Stimulated activated CD8-positive, alpha-beta memory T cell treated with anti-CD3 and anti-CD28 coated beads, Interleukin-15, amount 100 ng/mL, for 4 hours (primary cell): Measurements from ENCODE around the gene ARHGAP6.
"Not testable (repeated sequence)": the region's sequence is repeated elsewhere in the genome, so short reads cannot be mapped to it uniquely, and the experiment has no call there.

Source experiments
- DNase-seq, 2 donors: peaks; one replicate each; pipeline ENCODE4 v3.0.0-alpha.2; 2020; ENCODE audit warnings: low read depth in 2 of 2

Gene ARHGAP6

DNA sequence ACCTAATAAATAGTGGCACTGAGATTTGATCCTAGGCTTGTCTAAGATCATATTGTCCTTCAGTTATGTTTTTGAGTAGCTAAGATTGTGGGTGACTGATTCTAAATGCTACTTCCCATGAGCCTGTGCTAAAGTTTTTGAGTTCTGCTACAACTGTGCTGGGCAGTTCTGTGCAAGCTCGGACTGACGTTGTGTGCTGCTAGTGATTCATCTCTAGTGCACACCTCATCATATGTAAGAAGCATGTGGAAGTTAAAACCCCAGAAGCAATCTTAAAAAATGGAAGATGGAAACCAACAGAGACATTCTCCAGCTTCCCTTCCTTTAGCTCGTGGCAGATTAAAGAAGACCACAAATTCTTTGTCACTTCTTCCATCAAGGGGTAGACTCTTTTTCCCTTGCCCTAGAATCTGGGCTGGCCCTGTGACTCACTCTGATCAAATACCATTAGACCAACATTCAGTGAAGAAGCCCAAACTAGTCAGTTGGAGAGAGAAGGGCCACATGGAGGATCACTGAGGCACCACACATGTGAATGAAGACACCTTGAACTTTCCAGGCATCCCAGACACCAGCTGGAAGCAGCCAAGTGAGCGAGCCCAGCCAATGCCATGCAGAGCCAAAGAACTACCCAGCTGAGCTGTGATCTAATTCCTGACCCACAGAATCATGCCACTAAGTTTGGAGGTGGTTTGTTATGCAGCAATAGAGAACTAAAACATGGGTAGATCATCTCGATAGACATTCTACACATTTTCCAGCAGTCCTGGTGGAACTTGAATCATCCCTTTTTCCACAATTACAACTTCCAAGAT is 16.8 kb downstream of the ARHGAP6 start:
- no peak for DNase-seq

DNA sequence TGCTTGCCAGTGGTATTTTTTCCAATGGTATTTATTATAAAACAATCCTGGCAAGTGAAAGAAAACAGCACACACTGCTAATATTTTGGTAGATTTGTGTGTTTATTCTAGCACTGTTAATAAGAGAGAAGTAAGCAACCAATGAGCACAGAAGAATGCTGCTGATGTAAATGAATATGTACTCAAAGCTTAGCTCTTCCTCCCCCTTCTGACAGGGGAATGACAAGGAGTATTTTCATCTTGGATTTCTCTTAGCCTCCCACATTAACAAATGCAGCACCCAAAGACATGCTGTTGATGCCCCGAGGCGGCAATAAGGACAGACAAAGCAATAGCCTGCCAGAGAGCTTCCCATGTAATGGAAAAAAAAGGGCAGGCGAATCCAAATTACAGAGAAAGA is 18.6 kb downstream of the ARHGAP6 start:
- DNase-seq: no peak

DNA sequence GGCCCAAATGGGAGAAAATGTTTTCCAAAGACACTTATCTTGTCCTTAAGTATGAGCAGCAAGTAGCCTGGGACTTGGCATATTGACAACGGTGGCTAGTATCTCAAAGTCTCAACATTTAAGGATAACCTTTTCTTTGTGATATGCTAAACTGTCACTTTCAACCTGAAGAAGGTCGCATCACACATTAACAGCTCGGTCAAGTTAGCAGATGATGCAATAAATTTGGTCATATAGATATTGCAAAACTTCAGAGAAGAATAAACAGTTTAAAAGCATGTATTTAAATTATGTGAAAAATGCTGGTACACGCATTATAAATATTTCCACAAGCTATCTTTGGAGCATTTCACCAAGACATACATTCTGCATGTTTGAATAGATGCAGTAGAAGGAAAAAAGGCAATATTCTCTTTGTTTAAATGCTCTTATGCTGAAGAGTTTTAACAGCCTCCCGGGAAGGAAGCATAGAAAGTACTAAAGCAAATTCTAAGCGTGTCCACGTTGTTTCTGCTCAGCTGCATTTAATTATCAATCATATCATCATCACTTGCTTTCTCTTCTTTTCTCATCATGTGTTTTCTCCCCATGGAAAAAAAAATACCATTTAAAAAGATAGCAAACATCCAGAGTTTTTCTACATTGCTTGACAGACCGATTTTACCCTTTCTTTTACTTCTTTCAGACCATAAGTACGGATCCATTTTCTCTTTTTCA is 24.2 kb downstream of the ARHGAP6 start:
- DNase-seq: no peak

DNA sequence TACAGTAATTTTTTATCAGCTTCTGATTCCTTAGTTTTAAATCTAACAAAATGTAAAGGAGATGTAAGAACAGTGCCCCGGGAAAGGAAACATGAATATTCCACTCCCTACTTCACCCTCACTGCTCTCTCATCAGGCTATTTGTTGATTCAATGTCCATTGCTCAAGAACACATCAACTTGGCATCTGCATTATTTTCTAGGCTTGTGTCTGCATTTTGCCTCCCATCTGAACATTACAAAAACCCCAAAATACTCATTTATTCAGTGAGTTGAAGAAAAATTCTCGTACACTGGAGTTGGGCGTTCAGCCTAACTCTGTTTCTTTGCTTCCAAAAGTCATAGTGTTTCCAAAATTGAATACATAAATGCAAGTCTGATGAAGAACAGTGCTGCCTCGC is 25.6 kb downstream of the ARHGAP6 start:
- DNase-seq: no peak

DNA sequence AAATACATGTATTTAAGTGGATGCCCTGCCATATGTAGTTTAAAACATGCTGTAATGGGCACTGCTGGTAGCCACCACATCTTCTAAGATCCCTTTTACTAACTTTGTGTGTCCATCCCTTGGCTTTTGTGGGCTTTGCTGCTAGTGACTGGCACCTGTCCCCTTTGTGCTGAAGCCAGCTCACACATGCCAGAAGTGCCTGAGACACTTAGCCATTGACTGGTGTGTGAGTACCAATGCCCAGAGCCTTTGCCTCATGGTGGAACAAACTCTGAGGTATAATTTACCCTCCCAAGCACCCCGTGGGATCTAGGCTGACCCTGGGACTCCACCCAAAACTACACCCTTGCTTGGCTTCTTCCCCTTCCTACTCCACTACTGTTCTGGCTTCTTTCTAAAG is 33.0 kb downstream of the ARHGAP6 start:
- no peak for DNase-seq

DNA sequence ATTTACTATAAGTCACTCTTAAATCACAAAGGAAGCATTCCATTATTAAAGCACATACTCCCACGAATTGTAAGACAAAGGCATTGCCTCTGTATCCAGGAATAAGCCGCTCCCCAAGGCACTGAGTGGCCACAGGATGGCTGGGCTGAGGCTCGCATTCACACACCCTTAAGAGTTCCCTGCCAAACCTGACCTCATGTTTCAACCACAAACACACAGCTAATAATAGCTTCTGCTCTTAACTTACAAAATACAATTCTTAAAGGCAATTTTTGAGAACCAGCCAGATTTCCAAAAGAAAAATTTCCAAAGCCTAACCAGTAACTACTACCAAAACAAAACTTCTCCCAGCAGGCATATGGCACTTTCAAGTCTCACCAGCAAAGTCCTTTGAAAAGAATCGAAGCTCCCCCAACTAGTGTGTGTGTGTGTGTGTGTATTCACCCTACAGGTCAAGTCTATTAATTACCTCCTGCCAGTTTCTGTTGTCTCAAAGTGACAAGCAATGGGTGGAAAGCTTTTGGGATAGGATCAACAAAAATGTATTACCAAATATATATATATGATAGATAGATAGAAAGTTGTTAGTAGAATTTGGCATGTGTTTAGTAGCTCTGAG is 36.0 kb downstream of the ARHGAP6 start:
- no peak for DNase-seq

DNA sequence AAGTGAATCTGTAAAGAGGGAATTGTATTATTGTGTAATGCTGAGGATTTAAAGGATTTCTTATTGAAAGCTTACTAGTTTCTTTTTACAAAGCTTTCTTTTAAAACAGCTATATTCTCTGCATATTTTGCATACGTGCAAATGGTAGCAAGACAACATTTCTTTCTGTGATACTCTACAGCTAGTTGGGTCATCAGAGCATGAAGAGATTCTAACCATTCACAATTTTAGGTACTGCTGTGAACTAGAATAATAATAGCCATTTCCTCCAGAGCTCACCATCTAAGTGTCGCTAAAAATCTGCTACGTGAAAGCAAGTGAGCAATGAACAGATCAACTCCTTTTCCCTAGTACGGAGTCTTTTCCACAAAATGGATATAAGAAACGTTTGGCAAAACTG is 37.3 kb downstream of the ARHGAP6 start:
- no peak for DNase-seq

DNA sequence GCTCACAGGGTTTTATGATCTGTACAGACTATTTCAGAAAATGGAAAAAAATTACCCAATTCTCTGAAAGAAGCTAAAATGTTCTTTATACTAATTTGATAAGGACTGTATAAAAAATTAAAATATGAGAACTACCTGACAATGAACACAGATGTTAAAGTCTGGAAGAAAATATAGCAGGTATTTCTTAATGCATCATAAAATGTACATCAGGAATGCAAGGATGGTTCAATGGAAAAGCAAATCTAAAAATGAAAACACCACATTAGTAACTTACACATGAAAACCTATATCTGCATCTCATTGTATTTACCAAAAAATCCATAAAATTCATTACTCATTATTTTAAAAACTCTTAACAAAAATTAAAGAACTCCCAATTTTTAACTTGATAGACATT is 39.4 kb downstream of the ARHGAP6 start:
- no peak for DNase-seq

DNA sequence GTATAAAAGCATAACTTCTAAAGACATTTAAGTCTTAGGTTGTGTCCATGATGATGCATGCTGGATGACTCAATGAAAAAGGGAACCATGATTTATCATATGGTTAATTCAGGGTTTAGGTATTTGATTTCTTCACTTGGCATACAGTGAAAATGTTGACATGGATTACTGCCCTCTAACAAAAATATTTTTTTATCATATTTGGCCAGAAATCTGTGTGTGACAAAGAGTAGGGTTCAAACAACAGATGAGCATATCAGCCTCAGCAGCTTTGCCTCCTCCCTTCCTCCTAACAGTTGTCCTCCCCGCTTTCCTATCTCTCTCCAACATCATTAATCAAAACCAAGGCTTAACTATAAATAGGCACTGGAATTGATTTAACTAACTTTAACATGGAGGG is 46.3 kb downstream of the ARHGAP6 start:
- no peak for DNase-seq

DNA sequence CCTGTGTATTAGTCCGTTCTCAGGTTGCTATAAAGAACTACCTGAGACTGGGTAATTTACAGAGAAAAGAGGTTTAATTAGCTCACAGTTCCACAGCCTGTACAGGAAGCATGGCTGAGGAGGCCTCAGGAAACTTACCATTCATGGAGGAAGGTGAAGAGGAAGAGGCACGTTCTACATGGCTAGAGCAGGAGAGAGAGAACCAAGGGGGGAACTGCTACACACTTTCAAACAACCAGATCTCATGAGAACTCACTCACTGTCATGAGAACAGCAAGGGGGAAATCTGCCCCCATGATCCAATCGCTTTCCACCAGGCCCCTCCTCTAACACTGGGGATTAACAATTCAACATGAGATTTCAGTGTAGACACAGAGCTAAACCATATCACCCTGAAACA is 51.5 kb downstream of the ARHGAP6 start:
- not testable (repeated sequence) for DNase-seq

DNA sequence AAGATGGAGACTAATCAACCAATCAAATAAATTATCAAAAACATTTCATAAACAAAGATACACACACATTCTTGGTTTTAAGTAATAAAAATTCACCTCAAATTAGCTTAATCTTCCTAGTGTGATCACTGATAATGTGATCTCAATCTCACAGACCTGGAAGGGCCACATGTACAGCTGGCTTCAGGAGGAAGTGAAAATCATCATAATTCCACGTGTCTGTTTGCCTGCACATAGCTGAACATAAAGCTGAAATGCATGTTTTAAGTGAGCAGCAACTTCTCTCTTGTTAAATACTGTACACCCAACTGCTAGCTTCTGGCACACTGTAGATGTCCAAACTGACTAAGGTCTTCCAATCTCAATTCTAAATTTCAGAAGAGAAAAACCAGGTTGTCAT is 53.8 kb downstream of the ARHGAP6 start:
- DNase-seq: no peak

DNA sequence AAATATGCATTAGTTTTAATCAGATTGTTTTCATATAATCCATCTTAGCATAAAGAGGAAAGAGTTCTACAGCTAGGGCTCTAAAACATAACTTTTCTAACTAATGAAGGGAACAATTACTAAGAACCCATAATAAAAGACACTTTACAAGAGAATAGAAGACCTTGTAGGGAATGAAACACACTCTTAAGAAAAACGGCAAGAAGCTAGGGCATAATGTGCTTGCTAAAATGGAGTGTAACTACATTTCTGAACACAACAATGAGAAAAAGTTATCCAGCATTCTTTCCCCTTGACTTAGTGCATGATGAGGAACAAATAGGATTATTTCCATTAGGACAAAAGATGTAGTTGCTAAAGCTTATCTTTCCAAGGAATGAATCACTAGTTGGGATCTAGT is 54.6 kb downstream of the ARHGAP6 start:
- no peak for DNase-seq

DNA sequence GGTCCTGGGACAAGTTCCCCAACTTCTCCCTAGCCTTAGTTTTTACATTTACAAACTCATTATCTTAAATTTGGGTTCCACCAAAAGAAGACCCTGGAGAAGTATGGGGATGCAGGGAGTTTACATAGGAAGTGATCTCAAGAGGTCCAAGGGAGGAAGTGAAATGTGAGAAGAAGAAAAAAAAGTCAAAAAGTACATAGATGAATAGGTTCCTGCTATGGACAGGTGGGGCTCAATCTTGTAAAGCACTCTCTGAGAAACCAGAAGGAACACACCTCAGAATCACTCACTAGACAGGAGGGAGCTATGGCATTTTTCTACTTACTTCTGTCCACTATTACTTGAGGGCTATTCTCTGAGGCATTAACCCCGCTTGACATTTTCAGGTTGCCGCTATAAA is 56.6 kb downstream of the ARHGAP6 start:
- DNase-seq: no peak

DNA sequence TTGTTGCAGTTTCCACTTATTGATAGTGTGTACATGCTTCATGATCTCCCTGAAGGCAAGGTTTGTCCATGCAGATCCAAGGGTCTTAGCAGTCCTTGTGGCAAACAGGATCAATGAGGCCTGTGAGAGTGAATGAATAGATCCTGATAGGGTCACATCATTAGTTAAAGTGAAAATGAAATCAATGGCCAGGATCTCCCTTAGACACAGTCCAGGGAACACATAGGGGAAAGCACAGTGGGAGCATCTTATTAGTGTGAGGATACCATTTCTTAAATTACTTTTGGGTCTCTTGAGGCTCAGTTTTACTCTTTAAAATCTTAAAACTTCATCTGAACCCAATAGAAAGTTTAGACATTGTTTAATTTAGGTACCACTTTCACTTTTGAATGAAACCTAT is 59.3 kb downstream of the ARHGAP6 start:
- no peak for DNase-seq

DNA sequence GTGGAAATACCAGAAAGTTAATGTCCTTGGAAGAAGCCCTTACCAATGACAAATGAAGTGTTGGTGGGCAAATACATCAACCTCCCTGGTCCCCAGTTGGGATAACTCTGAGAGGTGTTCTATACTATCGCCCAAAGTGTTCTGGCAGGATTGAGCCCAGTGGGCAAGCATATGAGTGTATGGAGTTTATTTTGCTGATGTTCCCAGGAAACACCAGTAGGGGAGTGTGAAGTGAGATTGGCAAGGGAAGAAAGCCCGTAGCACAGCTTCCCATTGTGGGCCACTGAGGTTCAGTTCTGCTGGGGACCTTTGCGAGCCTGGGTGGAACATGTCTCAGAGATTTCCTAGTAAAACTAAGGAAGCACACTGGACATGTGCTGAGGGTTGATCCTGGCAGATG is 65.1 kb downstream of the ARHGAP6 start:
- no peak for DNase-seq

DNA sequence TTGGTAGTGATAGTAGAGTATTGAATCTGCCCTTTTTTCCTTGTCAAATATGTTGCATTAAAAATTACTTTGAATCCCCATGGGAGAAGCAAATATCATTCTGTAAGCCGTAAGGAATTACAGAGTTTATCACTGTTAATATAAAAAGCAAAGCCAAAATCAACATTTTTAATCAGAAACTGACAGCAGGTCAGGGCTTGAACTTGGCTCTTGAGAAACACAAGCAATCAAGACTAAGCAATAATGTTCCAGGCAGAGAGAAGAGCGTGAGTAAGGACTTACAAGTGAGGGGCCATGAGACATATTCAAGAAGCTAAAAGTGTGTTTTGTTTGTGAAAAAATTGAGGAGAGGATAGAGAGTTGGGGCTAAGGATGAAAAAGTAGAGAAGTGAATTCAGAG is 68.2 kb downstream of the ARHGAP6 start:
- no peak for DNase-seq

DNA sequence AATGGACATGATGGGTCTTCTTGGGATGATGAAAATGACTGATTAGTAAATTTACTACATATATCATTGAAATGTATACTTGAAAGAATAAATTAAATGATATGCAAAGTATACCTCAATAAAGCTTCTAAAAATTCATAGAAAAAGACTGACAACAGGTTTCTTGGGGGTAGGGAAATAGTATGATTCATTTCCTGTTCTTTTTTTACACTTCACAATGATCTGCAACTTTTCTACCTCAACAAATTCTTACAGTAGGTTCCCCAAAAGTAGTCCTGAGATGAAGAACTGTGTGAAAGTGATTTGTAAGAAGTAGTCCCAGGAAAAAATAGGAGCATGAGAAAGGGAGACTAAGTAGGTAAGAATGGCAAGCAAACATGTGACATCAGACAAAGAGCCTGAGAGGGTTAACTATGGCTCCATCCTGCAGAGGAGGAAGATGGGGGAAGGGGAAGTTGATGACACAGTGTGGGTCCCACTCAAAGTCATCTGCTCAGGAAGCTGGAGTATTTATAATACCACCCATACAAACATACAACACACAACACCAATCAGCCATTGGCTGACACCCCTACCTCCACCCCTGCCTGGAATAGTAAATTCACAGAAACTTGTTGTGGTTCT is 73.9 kb downstream of the ARHGAP6 start:
- DNase-seq: no peak

DNA sequence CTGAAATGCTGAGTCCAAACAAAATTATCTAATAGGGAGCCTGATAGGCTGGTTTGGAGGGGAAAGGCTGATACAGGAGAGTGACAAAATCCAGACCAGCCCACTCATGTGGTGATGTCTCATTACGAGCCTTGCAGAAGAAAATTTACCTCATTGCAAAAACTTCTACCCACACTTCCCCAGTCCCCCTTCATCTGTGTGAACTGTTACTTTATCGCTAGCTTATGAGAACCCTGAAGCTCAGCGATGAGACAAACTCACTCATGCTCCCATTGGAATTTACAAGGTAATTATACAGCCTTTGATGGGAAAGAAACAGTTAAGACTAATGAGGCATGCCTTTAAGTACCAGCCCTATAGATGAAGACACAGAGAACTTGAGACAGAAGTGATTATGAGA is 76.1 kb downstream of the ARHGAP6 start:
- DNase-seq: no peak

DNA sequence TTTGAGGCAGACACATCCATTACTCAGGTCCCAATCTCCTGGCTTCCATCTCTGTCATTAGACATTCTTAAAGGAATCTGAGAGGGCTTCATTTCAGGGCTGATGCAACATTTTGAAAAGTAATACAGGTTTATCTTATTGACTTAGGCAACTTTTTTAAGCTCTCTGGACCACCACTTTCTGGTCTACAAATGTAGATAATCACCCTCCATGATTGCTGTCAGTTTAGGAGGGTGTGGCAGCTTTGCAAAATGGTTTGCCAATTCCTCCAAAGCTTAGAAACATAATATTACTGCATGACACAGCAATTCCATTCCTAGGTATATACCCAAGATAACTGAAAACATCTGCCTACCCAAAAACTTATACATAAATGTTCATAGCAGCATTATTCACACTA is 77.6 kb downstream of the ARHGAP6 start:
- DNase-seq: no peak

DNA sequence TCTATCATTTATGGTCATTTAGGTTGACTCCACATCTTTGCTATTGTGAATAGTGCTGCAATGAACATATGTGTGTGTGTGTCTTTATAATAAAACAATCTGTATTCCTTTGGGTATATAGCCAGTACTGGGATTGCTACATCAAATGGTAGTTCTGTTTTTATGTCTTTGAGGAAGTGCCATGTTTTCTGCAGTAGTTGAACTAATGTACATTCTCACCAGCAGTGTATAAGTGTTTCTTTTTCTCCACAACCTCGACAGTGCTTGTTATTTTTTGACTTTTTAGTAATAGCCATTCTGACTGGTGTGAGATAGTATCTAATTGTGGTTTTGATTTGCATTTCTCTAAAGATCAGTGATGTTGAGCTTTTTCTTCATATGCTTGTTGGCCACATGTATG is 80.5 kb downstream of the ARHGAP6 start:
- DNase-seq: no peak

DNA sequence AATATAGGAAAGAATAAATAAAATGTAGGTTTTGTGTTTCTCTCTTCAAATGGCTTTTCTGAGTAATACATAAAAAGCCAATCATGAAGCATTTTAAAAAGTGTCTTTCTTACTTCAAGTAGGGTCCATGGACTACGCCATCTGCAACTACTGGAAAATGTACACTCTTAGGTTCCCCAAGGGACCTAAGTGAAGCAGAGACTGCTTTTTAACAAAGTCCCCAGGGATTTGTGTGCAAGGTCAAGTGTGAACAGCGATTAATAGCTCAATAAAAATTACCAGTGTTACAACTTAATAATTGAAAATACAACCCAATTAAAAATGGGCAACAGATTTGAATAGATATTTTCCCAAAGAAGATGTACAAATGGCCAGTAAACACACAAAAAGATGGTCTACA is 84.9 kb downstream of the ARHGAP6 start:
- no peak for DNase-seq
